Measurements from ENCODE around the gene ASCC2.

The ASCC2 gene

GRCh38 chr22:29877620-29878019 is 39.5 kb upstream of the ASCC2 start:
- H4K8ac ChIP-seq (ENCODE audit: low read depth, low read length): no peak overlapping the region
- no peak overlapping the region for H4K91ac ChIP-seq (ENCODE audit: low read depth, low read length)
- no peak overlapping the region for H3K9ac ChIP-seq (ENCODE audit: low read length)
- H2BK120ac ChIP-seq (ENCODE audit: insufficient read depth, low read length, poor library complexity): no peak overlapping the region
- no peak overlapping the region for H3K4me3 ChIP-seq (ENCODE audit: low read depth, low read length)
- no peak overlapping the region for H2BK5ac ChIP-seq (ENCODE audit: low read depth, low read length, poor library complexity)
- no peak for DNase-seq
- no peaks in the 10 kb centered on the region for H3K9me3 ChIP-seq (ENCODE audit: insufficient read depth, low read depth, low read length)
- H3K79me1 ChIP-seq (ENCODE audit: low read length): no peaks in the 10 kb centered on the region
- no CpG with 5 or more reads among the region's 2 CpGs for WGBS (ENCODE audit: extremely low coverage, insufficient coverage, insufficient read length)
- H4K12ac ChIP-seq (ENCODE audit: low read depth, low read length): no peak overlapping the region
- H2AK5ac ChIP-seq (ENCODE audit: low read length): no peak overlapping the region
- H3K27me3 ChIP-seq (ENCODE audit: insufficient read depth, low read length): no peaks in the 10 kb centered on the region
- H2AFZ ChIP-seq (ENCODE audit: insufficient read depth, low read length, poor library complexity): no peak overlapping the region
- H3K36me3 ChIP-seq (ENCODE audit: control insufficient read depth in 1 of 2, insufficient read depth in 2 of 2, low read length in 2 of 2): no peaks in the 10 kb centered on the region
- H3K14ac ChIP-seq (ENCODE audit: low read length): no peak overlapping the region
- no peak overlapping the region for H3K4me2 ChIP-seq (ENCODE audit: low read length)
- H3K27ac ChIP-seq (ENCODE audit: low read depth, low read length): no peak overlapping the region
- no peak overlapping the region for H3K4ac ChIP-seq (ENCODE audit: low read depth, low read length)
- no peaks in the 10 kb centered on the region for H3K4me1 ChIP-seq (ENCODE audit: control insufficient read depth in 1 of 2, insufficient read depth in 2 of 2, low read length in 2 of 2)
- H3K79me2 ChIP-seq (ENCODE audit: control insufficient read depth, insufficient read depth, low read length, poor library complexity): no peaks in the 10 kb centered on the region
- H3K18ac ChIP-seq (ENCODE audit: low read length): no peak overlapping the region
- H2BK12ac ChIP-seq (ENCODE audit: low read length): no peak overlapping the region
- H3K23ac ChIP-seq (ENCODE audit: low read length): no peak overlapping the region

DNA sequence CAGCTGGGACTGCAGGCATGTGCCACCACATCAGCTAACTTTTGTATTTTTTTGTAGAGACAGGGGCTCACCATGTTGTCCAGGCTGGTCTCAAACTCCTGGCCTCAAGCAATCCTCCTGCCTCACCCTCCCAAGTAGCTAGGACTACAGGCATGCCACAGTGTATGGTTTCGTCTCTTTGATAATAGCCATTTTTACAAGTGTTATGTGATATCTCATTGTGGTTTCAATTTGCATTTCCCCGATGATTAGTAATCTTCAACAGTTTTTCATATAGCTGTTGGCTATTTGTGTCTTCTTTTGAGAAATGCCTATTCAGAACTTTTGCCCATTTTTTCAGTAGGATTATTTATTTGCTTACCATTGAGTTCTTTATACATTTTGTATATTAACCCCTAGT is 35.9 kb upstream of the ASCC2 start:
- H4K12ac ChIP-seq (ENCODE audit: low read depth, low read length): no peak overlapping the region
- no peaks in the 10 kb centered on the region for H3K9me3 ChIP-seq (ENCODE audit: insufficient read depth, low read depth, low read length)
- no peaks in the 10 kb centered on the region for H3K36me3 ChIP-seq (ENCODE audit: control insufficient read depth in 1 of 2, insufficient read depth in 2 of 2, low read length in 2 of 2)
- H3K79me1 ChIP-seq (ENCODE audit: low read length): no peaks in the 10 kb centered on the region
- no peak overlapping the region for H3K23ac ChIP-seq (ENCODE audit: low read length)
- WGBS (ENCODE audit: extremely low coverage, insufficient coverage, insufficient read length): no CpG with 5 or more reads among the region's 2 CpGs
- no peak overlapping the region for H2AFZ ChIP-seq (ENCODE audit: insufficient read depth, low read length, poor library complexity)
- H3K9ac ChIP-seq (ENCODE audit: low read length): no peak overlapping the region
- no peak overlapping the region for H3K14ac ChIP-seq (ENCODE audit: low read length)
- no peak overlapping the region for H3K4ac ChIP-seq (ENCODE audit: low read depth, low read length)
- H3K4me1 ChIP-seq (ENCODE audit: control insufficient read depth in 1 of 2, insufficient read depth in 2 of 2, low read length in 2 of 2): peaks cover 0 to 4% of the 10 kb centered on the region in 2 experiments
- no peaks in the 10 kb centered on the region for H3K79me2 ChIP-seq (ENCODE audit: control insufficient read depth, insufficient read depth, low read length, poor library complexity)
- no peak overlapping the region for H2BK120ac ChIP-seq (ENCODE audit: insufficient read depth, low read length, poor library complexity)
- H3K4me3 ChIP-seq (ENCODE audit: low read depth, low read length): no peak overlapping the region
- no peaks in the 10 kb centered on the region for H3K27me3 ChIP-seq (ENCODE audit: insufficient read depth, low read length)
- H4K91ac ChIP-seq (ENCODE audit: low read depth, low read length): no peak overlapping the region
- no peak for DNase-seq
- H2AK5ac ChIP-seq (ENCODE audit: low read length): no peak overlapping the region
- no peak overlapping the region for H4K8ac ChIP-seq (ENCODE audit: low read depth, low read length)
- H2BK5ac ChIP-seq (ENCODE audit: low read depth, low read length, poor library complexity): no peak overlapping the region
- no peak overlapping the region for H2BK12ac ChIP-seq (ENCODE audit: low read length)
- H3K4me2 ChIP-seq (ENCODE audit: low read length): no peak overlapping the region
- no peak overlapping the region for H3K27ac ChIP-seq (ENCODE audit: low read depth, low read length)
- H3K18ac ChIP-seq (ENCODE audit: low read length): no peak overlapping the region

- Histone ChIP-seq H4K8ac (ENCODE audit: low read depth, low read length) (no peak overlapping the region), H3K9me3 (ENCODE audit: insufficient read depth, low read depth, low read length) (no peaks in the 10 kb centered on the region), H3K79me2 (ENCODE audit: control insufficient read depth, insufficient read depth, low read length, poor library complexity) (no peaks in the 10 kb centered on the region), H4K12ac (ENCODE audit: low read depth, low read length) (no peak overlapping the region), H3K79me1 (ENCODE audit: low read length) (no peaks in the 10 kb centered on the region), H3K23ac (ENCODE audit: low read length) (no peak overlapping the region), H3K27me3 (ENCODE audit: insufficient read depth, low read length) (no peaks in the 10 kb centered on the region), H3K9ac (ENCODE audit: low read length) (no peak overlapping the region), H2BK120ac (ENCODE audit: insufficient read depth, low read length, poor library complexity) (no peak overlapping the region), H3K4ac (ENCODE audit: low read depth, low read length) (no peak overlapping the region), H3K18ac (ENCODE audit: low read length) (no peak overlapping the region), H3K4me1 (ENCODE audit: control insufficient read depth in 1 of 2, insufficient read depth in 2 of 2, low read length in 2 of 2) (peaks cover 0 to 4% of the 10 kb centered on the region in 2 experiments), H3K4me3 (ENCODE audit: low read depth, low read length) (no peak overlapping the region), H3K36me3 (ENCODE audit: control insufficient read depth in 1 of 2, insufficient read depth in 2 of 2, low read length in 2 of 2) (no peaks in the 10 kb centered on the region), H2AK5ac (ENCODE audit: low read length) (no peak overlapping the region), H2BK12ac (ENCODE audit: low read length) (no peak overlapping the region), H3K14ac (ENCODE audit: low read length) (no peak overlapping the region), H4K91ac (ENCODE audit: low read depth, low read length) (no peak overlapping the region), H3K27ac (ENCODE audit: low read depth, low read length) (no peak overlapping the region), H3K4me2 (ENCODE audit: low read length) (no peak overlapping the region), H2BK5ac (ENCODE audit: low read depth, low read length, poor library complexity) (no peak overlapping the region), H2AFZ (ENCODE audit: insufficient read depth, low read length, poor library complexity) (no peak overlapping the region)
- WGBS (ENCODE audit: extremely low coverage, insufficient coverage, insufficient read length): no CpG with 5 or more reads among the region's 5 CpGs
- DNase-seq: no peak
Observed at GRCh38 chr22:29872989-29873388, 34.9 kb upstream of the ASCC2 start.

- Histone ChIP-seq H3K27me3 (ENCODE audit: insufficient read depth, low read length) (no peaks in the 10 kb centered on the region), H3K79me1 (ENCODE audit: low read length) (no peaks in the 10 kb centered on the region), H2BK120ac (ENCODE audit: insufficient read depth, low read length, poor library complexity) (no peak overlapping the region), H4K8ac (ENCODE audit: low read depth, low read length) (no peak overlapping the region), H3K23ac (ENCODE audit: low read length) (no peak overlapping the region), H2BK5ac (ENCODE audit: low read depth, low read length, poor library complexity) (no peak overlapping the region), H3K14ac (ENCODE audit: low read length) (no peak overlapping the region), H2BK12ac (ENCODE audit: low read length) (no peak overlapping the region), H3K9me3 (ENCODE audit: insufficient read depth, low read depth, low read length) (no peaks in the 10 kb centered on the region), H3K4me1 (ENCODE audit: control insufficient read depth in 1 of 2, insufficient read depth in 2 of 2, low read length in 2 of 2) (peaks cover 0 to 4% of the 10 kb centered on the region in 2 experiments), H3K4me2 (ENCODE audit: low read length) (no peak overlapping the region), H4K12ac (ENCODE audit: low read depth, low read length) (no peak overlapping the region), H3K27ac (ENCODE audit: low read depth, low read length) (no peak overlapping the region), H2AK5ac (ENCODE audit: low read length) (no peak overlapping the region), H3K9ac (ENCODE audit: low read length) (no peak overlapping the region), H4K91ac (ENCODE audit: low read depth, low read length) (no peak overlapping the region), H3K4me3 (ENCODE audit: low read depth, low read length) (no peak overlapping the region), H3K4ac (ENCODE audit: low read depth, low read length) (no peak overlapping the region), H2AFZ (ENCODE audit: insufficient read depth, low read length, poor library complexity) (peak overlapping the region; percentile 13), H3K18ac (ENCODE audit: low read length) (no peak overlapping the region), H3K79me2 (ENCODE audit: control insufficient read depth, insufficient read depth, low read length, poor library complexity) (no peaks in the 10 kb centered on the region), H3K36me3 (ENCODE audit: control insufficient read depth in 1 of 2, insufficient read depth in 2 of 2, low read length in 2 of 2) (no peaks in the 10 kb centered on the region)
- WGBS (ENCODE audit: extremely low coverage, insufficient coverage, insufficient read length): no CpG with 5 or more reads among the region's 3 CpGs
- DNase-seq: no peak
Observed at GRCh38 chr22:29872144-29872893, 34.2 kb upstream of the ASCC2 start.
